H4 (cell line): ENCODE results near the gene AGPAT2. TPM values are rescaled to one million over a fixed set of nuclear protein-coding genes. Genes with fewer than 3 reads are reported as not detected.

ENCODE experiments used
- DNase-seq: peaks from one replicate; pipeline ENCODE4 v3.0.0-alpha.2; 2015; ENCODE audit warnings: low spot score
- total RNA-seq: library from RNA; depleted of rRNA; stranded (reverse); fragments of >200 nt; shearing (Covaris generic); gene quantifications from 2 replicates; pipeline ENCODE4 v1.2.3, GENCODE V29; 2014

The AGPAT2 gene
- total RNA-seq, 1 experiment from 2014 or later = 32.3 TPM

DNA sequence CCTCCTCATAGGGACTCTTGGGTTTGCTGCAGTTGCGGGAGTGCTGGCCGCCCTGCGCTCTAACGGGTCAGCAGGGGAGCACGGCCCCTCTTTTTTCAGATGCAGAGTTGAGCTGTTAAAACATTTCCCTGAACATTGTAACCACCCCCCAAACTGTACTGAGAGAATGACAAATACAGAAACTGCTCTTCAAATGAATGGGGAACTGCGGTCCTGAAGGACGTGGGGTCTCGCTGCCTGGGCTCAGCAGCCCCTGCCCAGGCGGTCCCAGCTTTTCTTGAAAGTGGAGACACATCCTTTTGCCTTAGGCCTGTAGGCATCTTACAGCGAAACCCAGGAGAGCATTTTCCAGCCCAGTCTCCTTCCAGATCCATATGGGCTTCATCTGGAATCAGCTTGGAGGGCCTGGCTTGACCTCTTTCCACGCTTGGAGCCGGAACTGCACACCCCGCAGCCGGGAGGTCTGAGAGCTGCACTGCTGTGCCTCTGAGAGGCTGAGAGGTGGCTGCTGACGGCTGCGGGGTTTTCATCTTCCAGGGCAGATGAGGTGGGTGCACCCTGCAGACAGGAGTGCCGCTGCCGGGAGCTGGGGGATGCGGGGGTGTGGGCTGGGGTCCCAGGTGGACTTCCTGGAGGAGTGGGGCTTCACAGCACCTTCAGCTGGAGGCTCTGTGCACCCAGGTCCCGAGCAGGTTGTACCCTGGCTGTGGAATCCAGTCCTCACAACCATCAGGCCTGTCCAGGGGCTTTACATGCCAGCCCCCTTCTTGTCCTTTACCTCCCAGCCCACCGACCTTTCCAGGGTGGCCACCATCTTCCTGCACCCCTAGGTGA is 1.2 kb upstream of the AGPAT2 start:
- DNase-seq = no peak

DNA sequence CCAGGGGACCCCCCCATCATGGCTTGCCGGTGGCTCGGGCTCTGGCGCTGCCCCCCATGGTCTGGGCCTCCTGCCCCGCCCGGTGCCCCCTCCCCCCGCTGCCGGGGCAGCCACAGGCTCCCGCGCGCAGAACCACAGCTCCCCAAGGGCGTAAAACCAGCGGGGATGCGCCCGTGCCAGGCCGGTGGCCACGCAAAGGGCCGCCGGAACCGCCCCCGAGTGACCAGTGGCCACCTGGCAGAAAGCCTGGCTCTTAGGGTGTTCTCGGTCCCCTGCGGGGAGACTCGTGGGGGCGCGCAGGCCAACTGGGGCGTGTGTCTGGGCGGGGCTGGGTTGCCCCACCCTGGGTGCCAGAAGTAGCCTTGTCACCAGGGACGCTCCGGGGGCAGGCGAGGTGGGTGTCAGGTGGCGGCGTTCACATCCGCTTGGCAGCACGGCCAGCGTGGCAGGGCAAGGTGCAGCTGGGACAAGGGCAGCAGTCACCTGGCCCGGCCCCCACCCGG is 515 bp upstream of the AGPAT2 start:
- no peak for DNase-seq

DNA sequence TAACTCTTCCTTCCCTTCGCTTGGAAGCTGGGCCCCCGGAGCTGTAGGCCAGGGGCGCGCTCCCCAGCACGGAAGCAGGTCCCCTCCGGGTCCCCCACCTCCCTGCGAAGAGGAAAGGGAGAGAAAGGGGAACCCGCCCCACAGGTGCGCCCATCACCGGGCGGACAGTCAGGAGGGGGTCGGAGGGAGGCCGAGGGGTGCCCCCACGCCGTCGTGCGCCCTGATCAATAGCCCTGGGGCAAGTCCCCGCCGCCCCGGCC is 793 bp downstream of the AGPAT2 start:
- no peak for DNase-seq

DNA sequence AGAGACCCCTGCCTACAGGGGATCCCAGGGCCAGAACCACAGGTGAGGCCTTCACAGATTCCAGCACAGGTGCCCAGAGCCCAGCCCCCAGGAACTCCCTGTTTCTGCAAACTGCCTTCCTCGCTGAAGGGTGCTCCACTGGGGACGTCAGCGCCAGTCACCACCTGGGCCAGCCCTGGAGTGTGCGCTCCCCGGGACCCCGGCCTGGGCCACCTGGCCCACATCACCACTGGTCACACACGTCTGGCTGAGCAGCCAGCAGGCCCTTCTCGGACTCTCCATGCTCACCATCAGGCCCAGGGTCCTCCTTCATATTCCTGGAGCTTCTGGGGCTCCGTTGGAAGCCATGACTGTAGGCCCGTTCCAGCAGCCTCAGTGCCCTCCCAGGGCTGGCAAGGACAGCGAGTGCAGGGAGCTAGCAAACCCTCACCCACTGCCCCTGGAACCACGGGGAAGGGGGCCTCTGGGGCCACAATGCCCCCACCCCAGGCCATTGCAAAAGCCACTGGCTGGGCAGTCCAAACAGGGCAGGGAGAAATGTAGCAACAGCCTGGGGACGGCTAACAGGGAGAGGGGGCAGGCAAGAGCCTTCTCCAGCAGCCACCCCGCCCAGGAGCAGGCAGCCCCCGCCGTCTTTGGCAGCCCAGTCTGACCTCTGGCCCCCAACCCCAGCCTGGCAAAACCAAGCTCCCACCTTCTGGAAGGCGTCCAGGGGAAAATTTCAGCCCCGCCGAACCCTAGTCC is 1.3 kb downstream of the AGPAT2 start:
- DNase-seq = no peak

DNA sequence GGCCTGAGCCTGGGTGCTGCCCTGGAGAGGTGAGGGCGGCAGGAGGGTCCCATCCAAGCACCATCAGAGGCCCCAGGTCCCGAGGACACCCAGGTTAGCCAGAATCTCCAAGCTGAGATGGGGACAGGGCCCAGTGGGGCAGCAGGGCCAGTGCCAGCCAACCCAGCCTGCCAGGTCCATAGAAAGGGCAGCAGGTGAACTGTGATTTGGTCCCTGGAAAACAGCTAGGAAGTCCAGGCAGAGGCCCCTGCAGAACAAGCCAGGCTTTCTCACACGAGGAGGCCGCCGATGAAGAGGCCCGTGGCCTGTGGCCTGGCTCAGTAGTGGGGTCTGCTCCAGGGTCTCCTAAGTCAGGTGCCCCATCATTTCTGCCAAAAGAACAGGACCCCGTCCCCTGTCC is 2.0 kb downstream of the AGPAT2 start:
- DNase-seq = no peak

DNA sequence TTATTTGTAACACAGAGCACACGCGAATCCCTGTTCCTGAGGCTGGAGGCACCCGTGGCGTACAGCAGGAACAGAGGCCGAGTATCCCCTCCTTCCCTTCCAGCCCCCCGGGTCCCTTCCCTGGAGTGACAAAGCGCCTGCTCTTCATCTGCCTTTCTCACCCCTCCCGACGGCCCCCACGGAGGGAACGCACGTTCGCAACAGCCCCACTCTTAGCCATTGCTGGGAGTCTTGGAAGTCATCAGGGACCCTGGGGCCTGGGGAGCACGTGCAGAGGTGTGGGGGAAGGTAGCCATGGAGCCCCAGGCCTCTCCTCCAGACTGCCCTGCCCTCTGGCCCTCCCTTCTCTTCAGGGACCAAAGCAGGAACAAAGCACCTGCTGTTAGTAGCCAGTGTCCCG is 2.5 kb downstream of the AGPAT2 start:
- no peak for DNase-seq

DNA sequence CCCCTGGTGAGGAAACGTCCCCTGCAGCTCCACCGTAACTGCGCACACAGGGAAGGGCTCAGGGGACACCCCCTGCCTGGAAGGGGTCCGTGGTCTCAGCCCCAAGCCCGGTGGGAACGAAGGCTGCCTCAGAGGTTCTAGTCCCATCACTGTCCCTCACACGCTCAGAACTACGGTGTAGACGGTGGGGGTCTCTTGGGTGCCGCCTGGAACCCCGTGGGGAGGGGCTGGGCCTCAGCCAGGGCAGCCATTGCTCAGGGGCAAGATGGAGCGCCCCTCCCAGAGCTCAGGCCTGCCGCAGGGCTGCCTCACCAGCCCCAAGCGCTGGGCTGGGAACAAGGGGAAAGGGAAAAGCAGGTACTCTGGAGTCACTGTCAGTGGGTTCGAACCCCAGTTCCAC is 2.9 kb downstream of the AGPAT2 start:
- DNase-seq = no peak

DNA sequence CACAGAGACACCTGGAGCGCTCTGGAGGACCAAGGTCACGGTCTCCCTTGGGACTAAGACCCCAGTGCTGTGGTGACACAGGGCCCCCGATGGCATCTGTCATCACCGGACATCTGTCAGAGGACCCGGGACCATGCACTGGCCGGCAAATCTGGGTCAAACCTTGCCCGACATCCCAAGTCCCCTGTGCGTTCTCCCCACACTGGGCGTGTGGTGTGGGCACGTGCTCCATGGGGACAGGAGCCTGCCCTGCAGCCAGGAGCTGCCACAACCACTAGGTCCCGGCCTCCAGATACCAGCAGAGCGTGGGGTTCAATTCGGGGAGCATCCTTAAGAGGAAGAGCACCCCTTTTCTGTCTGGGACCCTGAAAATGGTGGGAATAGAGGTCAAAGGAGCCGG is 3.5 kb downstream of the AGPAT2 start:
- no peak for DNase-seq

DNA sequence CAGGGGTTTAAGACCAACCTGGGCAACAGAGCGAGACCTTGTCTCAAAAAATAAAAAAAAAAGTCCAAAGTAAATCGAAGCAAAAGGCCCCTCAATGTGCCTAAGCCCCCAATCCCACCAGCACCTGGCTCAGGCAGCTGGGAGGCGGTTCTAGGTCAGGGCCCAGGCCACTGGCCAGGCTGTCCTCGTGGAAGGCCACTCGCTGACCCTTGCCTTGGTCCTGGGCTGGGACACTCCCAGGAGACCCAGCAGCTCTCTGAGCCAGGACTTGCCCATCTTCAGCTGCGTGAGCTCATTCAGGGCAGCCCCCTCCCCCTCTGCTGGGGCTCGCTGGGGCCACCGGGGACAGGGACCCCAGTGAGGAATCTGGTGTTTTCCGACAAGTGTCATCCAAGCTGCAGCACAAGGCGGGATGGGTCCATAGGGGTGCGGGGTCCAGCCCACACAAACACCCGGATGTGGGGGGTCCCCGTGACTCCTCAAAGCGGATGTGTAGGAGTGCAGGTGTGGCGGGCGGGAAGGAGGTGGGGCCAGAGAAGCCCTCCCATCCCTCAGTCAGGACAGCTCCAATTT is 4.0 kb downstream of the AGPAT2 start:
- no peak for DNase-seq

DNA sequence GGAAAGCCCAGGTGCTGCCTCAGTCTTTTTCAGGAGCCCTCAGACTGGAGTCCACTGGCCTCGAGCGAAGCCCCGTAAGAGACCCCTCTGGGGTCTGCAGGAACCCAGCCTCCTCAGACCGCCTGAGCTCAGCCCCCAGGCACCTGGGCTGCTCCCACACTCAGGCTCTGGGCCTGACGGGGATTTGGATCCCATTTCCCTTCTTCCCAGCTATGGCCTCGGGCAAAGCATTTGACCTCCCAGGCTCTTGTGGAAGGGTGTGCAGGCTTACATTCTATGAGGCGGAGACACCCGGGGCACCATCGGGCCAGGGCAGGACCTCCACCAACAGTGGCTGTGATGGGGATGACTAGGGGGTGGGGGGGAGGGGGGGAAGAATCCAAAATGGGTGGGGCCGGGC is 4.5 kb downstream of the AGPAT2 start:
- no peak for DNase-seq

DNA sequence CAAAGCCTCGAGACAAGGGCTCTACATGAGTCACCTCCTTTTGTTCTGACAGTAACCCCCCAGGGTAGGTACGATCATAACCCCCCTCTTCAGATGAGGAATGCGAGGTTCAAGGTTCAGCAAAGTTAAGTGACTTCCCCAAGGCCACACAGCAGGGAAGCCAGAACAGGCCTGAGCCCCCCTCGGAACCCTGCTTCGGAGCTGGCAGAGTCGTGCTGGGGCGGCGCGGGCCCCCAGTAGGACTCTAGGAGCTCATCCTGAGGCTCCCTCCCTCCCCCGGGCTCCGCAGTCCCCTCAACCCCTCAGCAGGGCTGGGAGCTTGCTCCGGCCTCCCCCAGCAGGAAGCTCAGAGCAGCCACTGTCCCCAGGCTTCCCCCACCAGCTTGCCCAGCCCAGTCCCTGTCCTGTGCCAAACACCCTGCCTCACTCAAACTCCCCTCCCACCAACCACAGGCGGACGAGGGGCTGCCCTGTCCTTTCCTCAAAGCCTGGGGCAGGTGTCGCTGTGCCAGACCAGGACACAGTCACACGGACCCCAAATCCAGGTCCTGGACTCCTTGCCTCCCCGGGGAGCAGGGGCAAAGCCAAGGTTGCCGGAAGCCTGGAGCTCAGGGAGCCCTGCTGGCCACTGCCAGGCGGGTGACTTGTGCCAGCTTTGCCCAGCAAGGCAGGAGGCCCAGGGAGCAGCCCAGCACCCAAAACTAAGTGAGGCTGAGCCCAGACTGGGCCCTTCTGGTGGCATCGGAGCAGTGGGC is 5.1 kb downstream of the AGPAT2 start:
- DNase-seq = no peak

DNA sequence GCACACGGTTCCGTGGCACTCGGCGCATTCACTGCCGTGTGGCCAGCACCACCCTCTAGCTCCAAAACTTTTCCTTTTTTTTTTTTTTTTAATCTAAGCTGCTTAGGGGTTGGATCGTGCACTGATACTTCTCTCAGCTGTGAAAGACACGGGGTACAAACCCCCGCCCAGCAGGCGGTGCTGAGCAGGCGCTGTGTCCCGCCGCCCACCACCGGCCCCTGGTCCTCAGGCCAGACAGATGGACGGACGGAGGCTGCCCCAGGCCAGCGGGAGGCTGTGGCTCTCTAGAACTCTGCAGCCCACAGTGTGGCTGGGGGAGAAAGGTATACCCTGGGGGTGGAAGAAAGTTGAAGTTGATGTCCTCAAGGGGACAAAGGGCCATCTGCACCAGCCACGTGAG is 6.2 kb downstream of the AGPAT2 start:
- DNase-seq = no peak

DNA sequence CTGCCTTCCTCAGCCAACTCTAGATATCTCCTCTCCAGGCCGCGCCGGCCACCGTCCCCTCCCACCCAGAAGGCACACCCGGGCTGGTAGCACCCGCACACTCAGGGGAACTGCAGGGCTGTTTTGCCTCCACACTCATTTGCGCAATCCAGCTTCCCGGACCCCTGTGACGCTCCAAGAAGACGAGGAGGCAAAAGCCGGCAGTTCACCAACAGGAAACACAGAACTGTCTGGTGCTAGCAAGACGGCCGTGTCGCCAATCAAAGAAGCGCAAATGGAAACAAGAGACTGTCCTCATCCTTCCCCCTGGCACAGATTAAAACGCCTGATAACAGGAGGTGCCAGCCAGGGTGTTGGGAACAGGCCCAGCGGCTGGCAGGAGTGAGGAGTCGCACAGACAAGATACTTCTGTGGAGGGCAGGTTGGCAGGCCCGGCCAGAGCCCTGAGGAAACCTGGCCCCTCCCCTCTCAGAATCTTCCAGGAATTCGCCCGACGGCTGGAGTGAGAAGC is 7.8 kb downstream of the AGPAT2 start:
- DNase-seq = no peak

DNA sequence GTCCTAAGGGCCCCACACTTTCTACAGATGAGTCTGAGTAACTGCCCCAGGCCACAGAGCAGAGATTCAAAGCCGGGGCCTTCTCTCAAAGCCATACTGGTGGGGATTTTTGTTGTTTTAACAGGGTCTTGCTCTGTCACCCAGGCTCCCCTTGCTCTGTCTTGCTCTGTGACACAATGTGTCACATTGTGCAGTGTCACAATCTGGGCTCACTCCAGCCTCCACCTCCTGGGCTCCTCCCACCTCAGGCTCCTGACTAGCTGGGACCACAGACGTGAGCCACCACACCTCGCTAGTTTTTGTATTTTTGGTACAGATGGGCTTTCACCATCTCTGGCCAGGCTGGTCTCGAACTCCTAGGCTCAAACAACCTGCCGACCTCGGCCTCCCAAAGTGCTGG is 8.6 kb downstream of the AGPAT2 start:
- DNase-seq = no peak

DNA sequence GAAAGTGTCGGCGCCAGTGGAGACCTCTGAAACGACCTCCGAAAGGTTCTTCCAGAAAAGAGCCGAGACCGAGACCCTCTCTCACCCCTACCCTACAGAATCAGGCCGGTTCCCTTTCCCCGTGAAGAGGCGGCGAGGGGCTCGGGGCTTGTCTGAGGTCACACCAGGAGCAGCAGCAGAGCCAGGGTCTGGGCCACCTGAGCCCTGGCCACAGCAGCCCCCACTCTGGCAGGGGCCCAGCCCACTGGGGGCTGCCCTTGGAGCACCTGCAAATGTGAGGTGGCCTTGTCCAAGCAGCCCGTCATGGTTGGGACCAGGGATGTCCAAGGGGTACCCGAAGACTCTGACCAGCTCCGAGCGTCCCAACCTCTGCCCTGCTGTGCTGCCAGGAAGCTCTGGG is 9.2 kb downstream of the AGPAT2 start:
- DNase-seq = no peak

DNA sequence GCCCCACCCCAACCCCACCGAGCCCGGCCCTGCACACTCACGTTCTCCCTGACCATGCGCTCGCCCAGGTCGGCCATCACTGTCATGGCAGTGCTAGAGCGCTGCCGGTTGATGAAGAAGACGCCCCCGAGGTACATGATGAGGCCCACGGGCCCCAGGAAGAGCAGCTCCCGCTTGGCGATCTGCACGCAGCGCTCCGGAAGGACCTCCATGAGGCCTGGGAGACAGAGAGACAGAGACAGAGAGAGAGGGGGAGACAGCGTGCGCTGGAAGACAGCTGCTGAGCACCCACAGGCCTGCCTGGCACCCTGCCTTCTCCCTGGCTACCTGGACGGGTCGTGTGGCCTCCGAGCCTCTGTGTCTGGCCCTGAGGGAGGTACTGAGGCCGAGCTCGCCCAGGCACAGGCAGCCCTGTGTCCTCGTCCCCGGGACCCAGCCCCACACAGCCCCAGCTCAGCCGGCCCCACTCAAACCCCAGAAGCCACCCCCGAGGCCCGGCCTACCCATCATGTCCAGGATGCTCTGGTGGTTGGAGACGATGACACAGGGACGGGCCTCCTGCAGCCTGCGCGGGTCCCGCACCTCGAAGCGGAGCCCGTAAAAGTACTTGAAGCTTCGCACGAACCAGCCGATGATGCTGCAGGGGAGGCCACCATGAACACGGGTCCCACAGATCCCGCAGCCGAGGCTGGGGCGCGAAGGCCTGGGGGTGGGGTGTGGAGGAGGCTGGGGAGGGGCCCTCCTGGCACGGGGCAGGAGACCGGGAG is 10.2 kb downstream of the AGPAT2 start:
- DNase-seq = no peak

DNA sequence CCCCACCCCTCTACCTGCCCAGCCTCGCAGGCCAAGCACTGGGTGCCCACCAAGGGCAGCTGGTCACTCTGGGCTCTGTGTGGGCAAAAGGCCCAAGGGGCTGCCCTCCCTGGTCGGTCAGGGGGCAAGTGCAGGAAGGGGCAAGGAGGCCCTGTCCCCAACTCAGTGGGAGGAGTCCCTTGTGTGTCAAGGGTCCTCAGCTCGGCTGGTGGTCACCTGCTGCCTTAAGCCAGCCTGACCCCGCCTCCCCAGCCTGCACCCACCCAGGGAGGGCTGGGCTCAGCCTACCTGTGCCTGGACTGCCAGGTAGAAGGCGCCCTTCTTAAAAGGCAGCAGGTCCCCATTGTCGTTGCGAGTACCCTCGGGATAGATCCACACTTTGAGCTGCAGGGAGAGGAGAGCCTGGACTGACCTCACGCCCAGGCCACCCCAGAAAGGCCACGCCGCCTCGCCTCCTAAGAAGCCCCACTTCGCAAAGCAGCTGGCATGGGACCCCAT is 10.9 kb downstream of the AGPAT2 start:
- DNase-seq = no peak

DNA sequence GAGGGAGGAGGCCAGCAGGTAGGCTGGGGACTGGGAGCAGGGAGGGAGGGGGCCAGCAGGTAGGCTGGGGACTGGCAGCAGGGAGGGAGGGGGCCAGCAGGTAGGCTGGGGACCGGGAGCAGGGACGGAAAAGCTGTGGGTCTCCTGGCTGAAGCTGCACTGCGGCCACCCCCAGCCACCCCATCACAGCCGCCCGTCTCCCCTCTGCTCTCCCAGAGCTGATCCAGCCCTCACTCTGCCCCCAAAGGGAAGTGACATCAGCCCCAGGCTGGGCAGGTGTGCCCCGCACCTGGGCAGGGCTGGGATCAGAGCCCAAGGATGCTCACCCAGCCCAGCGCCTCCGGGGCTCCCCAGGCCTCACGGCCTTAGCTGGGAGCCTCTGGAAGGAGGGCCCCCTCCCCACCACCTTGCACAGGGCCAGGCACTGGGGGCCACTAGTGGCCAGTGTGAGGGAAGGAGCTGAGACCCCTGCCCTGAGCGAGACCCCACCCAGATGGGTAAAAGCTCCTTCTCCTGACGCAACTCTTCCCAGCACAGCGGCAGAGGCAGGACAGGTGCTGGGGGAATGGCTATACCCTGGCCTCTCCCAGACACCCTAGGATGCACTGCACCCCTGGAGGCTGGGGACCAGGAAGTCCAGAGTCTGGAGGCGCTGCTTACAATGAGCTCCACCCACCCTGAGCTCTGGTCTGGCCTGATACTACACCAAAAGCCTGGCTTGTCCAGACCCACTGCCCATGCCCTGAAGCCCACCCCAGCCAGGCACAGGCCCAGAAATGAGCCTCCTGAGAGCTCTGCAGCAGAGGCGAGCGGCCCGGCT is 11.6 kb downstream of the AGPAT2 start:
- no peak for DNase-seq

DNA sequence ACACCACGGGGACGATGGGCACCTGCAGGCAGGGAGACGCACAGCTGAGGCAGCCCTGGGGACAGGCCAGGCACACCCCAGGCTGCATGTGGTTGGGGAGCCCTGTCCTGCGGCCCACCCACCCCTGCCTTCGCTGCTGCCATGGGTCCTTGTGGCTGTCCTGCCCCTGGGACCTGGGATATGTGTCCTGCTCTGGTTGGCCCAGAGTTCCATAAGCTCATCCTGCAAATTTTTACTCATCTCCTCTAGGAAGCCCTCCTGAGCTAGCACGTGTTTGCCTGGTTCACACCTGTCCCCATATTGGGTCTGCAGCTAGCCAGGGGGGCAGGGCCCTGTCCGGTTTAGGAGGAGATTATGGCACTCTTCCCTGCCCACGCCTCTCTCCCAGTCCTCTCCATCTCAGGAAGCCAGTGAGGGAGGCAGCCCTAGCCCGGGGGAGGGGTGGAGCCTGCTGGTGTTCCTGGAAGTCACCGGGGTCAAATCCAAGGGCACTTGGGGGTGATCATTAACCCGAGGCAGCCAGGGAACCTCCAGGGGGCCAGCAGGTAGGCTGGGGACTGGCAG is 12.4 kb downstream of the AGPAT2 start:
- no peak for DNase-seq
